Mucosa of stomach (tissue), 1 donor: Measurements from ENCODE around the gene SPI1.
"Not testable (repeated sequence)": the region's sequence is repeated elsewhere in the genome, so short reads cannot be mapped to it uniquely, and the experiment has no call there.

Source experiments
- H3K27me3 ChIP-seq: one replicate; pipeline ENCODE4 v1.7.0; 2013; ENCODE audit warnings: mild to moderate bottlenecking, low read length; ENCODE audit not compliant: control insufficient read depth, insufficient read depth
- H3K36me3 ChIP-seq: one replicate; pipeline ENCODE4 v1.7.0; 2013; ENCODE audit warnings: low read length; ENCODE audit not compliant: control insufficient read depth, insufficient read depth
- H3K4me1 ChIP-seq: one replicate; pipeline ENCODE4 v1.7.0; 2013; ENCODE audit warnings: mild to moderate bottlenecking, low read length; ENCODE audit not compliant: control insufficient read depth, insufficient read depth
- H3K4me3 ChIP-seq: one replicate; pipeline ENCODE4 v1.7.0; 2013; ENCODE audit warnings: low read length
- H3K9ac ChIP-seq: one replicate; pipeline ENCODE4 v1.7.0; 2013; ENCODE audit warnings: mild to moderate bottlenecking, low read length, moderate library complexity
- H3K9me3 ChIP-seq: one replicate; pipeline ENCODE4 v1.7.0; 2013; ENCODE audit warnings: mild to moderate bottlenecking, low read length, moderate library complexity; ENCODE audit not compliant: control insufficient read depth
- donor health status: Pancreatic carcinoma.

The SPI1 gene

DNA sequence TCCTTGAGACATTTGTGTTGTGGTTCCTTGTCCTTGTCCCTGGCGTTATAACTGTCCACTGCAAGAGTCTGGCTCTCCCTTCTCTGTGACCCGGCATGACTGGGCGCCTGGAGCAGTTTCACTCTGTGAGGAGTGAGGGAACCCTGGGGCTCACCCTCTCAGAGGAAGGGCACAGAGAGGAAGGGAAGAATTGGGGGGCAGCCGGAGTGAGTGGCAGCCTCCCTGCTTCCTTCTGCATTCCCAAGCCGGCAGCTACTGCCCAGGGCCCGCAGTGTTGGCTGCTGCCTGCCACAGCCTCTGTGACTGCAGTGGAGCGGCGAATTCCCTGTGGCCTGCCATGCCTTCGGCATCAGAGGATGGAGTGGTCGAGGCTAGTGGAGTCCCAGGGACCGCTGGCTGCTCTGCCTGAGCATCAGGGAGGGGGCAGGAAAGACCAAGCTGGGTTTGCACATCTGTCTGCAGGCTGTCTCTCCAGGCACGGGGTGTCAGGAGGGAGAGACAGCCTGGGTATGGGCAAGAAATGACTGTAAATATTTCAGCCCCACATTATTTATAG lies 48.8 kb downstream of the SPI1 start:
- Histone ChIP-seq H3K27me3 (no peaks in the 10 kb centered on the region), H3K36me3 (peaks cover 21% of the 10 kb centered on the region), H3K9ac (no peak overlapping the region), H3K9me3 (no peaks in the 10 kb centered on the region), H3K4me3 (no peak overlapping the region), H3K4me1 (peaks cover 57% of the 10 kb centered on the region)

DNA sequence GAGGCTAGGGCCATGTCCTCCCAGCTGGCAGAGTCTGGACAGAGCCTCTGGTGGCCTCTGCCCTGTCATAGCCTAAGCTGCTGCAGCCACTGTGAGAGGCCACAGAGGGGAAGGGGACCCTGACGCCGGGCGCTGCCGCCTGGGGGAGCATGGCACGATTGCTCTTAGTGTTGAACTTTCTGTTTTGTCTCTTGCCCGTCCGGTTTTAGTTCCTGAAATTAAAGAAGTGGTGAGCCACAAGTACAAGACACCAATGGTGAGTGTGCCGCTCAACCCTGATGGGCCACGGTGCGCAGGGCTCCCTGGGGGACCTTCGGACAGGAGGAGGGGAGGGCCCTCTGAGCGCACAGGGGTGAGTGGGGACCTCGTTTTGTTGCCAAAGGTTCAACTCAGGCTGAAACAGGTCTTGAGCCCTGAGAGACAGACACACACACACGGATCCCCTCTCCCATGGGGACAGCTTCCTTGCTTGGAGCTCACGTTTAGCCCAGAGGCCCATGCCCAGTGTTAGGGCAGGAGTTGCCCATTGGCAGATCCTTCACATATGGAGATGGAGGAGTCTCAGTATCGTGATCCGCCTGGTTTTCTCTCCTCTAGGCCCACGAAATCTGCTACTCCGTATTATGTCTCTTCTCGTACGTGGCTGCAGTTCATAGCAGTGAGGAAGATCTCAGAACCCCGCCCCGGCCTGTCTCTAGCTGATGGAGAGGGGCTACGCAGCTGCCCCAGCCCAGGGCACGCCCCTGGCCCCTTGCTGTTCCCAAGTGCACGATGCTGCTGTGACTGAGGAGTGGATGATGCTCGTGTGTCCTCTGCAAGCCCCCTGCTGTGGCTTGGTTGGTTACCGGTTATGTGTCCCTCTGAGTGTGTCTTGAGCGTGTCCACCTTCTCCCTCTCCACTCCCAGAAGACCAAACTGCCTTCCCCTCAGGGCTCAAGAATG lies 49.6 kb downstream of the SPI1 start:
- Histone ChIP-seq H3K27me3 (no peaks in the 10 kb centered on the region), H3K4me1 (peaks cover 57% of the 10 kb centered on the region), H3K36me3 (peaks cover 21% of the 10 kb centered on the region), H3K9me3 (no peaks in the 10 kb centered on the region), H3K4me3 (no peak overlapping the region), H3K9ac (no peak overlapping the region)

DNA sequence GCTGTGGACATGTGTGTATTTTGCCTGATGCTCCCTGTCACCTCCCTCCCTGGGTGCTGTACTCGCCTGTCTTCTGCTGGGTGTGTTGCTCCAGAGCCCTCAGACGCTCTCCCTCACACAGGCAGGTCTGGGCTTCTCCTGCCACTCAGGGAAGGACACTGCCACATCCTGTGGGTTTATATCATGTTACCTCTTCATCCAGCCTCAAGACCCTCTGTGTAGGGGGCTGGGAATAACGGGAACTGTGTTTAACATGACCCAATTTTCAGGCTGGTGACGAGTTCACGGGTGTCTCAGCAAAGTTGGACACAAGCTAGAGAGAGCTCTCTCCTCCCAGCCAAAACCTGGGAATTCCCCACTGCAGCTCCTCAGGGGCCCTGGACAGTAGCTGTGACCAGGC lies 50.4 kb downstream of the SPI1 start:
- Histone ChIP-seq H3K36me3 (peaks cover 21% of the 10 kb centered on the region), H3K27me3 (no peaks in the 10 kb centered on the region), H3K4me1 (peaks cover 52% of the 10 kb centered on the region), H3K9me3 (no peaks in the 10 kb centered on the region), H3K4me3 (no peak overlapping the region), H3K9ac (no peak overlapping the region)

DNA sequence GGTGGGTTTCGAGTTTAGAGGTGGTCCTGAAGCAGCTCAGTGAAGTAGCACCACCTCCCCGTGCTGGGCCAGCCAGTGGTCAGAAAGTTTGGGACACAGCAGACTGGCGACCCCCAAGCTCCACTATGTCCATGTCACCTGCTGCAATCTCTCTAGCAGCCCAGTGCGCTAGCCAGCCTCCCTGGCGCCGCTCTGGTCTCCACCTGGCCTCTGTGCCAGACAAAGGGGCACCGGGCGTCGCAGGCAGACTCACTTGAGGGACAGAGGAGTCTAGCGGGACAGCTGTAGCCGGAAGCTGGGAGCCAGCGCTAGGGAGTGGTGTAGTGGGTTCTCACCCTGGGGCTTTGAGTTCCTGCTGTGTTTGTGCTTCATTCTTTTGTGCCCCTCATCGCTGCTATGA lies 51.3 kb downstream of the SPI1 start:
- Histone ChIP-seq H3K4me3 (no peak overlapping the region), H3K4me1 (peaks cover 44% of the 10 kb centered on the region), H3K36me3 (peaks cover 21% of the 10 kb centered on the region), H3K9ac (no peak overlapping the region), H3K27me3 (no peaks in the 10 kb centered on the region), H3K9me3 (no peaks in the 10 kb centered on the region)

DNA sequence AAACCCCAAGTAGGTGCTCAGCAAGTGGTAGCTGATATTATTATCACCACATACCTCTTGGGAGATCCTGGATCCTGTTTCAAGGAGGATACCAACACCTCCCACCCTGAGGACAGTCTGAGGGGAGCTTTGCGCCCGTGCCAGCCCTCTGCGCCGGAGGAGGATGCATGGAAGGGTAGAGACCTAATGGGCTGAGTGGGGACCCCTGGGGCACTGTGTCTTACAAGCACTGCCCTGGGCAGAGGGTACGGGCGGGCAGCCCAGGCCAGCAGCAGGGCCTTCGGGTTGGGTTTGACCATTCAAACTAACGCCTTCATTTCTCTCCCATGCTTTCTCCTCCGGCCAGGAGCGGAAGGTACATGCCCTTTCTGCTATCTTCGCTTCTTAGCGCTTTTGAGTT lies 52.1 kb downstream of the SPI1 start:
- Histone ChIP-seq H3K27me3 (no peaks in the 10 kb centered on the region), H3K9me3 (no peaks in the 10 kb centered on the region), H3K36me3 (peaks cover 21% of the 10 kb centered on the region), H3K9ac (no peak overlapping the region), H3K4me1 (peaks cover 36% of the 10 kb centered on the region), H3K4me3 (no peak overlapping the region)

DNA sequence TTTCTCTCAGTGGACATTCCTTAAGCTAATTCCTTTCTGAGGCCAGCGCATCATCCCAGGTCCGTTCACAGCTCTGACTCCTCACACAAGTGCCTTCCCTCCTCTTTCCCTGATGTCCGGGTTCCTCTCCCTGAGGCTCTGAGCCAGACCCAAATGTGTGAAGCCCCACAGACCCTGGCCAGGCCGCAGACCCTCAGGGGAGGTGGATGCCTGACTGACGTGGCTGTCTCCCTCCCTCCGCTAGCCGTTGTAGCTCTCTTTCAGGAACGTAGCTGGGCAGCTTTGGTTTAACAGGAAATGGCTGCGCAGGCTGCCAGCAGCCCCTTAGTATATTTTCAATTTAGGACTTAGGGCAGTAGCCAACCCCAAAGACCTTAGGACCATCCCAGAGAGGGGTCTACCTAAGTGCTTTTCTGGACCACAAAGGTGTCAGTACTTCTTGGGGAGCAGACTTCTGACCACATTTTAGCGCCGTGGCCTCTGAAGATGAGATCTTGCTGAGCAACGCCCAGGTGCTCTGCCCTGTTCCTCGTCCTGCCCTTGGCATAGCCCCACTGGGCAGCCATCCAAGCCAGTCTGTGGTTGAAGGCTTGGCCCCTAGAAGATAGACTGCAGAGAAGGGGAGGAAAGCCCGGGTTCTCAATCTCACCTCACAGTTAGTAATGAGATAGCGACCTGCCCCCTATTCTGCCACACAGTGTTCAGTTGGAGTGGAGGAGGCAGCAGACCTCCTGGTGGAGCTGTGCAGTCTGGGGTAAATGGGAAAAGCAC lies 52.9 kb downstream of the SPI1 start:
- peaks cover 28% of the 10 kb centered on the region for H3K4me1 ChIP-seq
- no peaks in the 10 kb centered on the region for H3K9me3 ChIP-seq
- H3K4me3 ChIP-seq: no peak overlapping the region
- peaks cover 21% of the 10 kb centered on the region for H3K36me3 ChIP-seq
- H3K9ac ChIP-seq: no peak overlapping the region
- H3K27me3 ChIP-seq: no peaks in the 10 kb centered on the region

DNA sequence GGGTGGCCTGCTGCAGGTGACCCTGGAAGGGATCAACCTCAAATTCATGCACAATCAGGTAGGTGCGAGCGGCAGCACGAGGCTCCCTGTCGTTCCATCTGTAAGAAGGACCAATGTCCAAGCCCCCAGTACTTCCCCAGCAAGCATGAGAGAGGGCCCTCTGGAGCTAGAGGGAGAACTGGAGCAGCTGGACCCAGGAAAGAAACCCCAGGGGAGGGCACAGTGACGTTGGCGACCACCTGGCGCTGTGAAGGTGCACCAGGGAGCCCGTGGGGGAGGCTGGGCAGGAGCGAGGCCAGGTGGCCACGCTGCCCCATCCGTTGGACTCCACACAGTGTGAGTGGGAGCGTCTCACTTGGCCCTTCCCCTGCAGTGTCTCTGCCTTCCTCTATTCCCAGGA lies 53.8 kb downstream of the SPI1 start:
- H3K9ac ChIP-seq: no peak overlapping the region
- no peaks in the 10 kb centered on the region for H3K9me3 ChIP-seq
- peaks cover 21% of the 10 kb centered on the region for H3K36me3 ChIP-seq
- H3K27me3 ChIP-seq: no peaks in the 10 kb centered on the region
- no peak overlapping the region for H3K4me3 ChIP-seq
- peaks cover 19% of the 10 kb centered on the region for H3K4me1 ChIP-seq

DNA sequence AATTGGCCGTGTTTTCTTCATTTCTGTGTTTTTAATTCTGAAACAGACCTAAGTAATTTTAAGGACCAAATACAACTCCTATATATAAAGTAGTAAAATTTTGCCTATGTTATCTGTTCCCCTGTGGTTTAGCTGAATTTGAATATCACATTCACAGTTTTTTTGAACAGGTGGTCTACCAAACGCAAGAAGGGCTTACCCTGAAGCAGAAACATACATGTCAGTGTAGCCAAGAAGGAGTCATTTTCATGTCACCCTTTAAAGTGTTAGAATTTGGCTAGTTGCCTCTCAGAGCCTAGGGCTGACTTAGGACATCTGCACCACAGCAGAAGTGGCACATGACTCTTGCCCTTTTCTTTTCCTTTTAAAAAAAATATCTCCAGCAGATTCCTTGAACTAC lies 60.2 kb downstream of the SPI1 start:
- H3K27me3 ChIP-seq: no peaks in the 10 kb centered on the region
- no peak overlapping the region for H3K4me3 ChIP-seq
- H3K9me3 ChIP-seq: no peaks in the 10 kb centered on the region
- H3K9ac ChIP-seq: no peak overlapping the region
- no peaks in the 10 kb centered on the region for H3K36me3 ChIP-seq
- no peaks in the 10 kb centered on the region for H3K4me1 ChIP-seq

DNA sequence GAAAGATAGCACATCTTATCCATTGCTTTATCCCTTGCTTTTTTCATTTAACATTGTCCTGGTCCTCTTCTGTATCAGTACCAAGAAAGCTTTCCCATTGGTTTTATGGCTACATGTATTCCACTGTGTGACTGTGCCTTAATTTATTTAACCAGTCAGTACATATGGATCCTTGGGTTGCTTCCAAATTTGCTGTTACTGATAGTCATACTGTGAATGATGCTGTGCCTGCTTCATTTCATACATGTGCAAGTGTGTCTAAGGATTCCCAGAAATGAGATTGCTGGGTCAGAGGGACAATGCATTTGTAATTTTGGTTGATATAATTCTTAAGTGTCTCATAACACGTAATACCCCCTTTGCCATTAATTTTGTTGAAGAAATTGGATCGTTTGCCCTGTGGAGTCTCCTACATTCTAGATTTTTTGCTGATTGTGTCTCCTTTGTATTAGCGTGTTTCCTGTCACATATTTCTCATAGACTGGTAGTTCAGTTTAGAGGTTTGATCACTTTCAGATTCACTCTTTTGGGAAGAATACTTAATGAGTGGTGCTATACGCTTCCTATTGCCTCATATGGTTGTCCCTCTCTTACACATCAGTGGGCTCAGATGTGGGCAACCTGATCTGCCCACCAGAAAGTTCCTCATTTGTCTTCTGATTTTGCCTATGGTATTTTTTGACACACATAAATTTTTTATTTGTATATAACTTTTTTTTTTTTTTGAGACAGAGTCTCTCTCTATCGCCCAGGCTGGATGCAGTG lies 61.1 kb downstream of the SPI1 start:
- Histone ChIP-seq H3K9ac (no peak overlapping the region), H3K4me3 (no peak overlapping the region), H3K36me3 (no peaks in the 10 kb centered on the region), H3K27me3 (no peaks in the 10 kb centered on the region), H3K4me1 (no peaks in the 10 kb centered on the region), H3K9me3 (no peaks in the 10 kb centered on the region)

DNA sequence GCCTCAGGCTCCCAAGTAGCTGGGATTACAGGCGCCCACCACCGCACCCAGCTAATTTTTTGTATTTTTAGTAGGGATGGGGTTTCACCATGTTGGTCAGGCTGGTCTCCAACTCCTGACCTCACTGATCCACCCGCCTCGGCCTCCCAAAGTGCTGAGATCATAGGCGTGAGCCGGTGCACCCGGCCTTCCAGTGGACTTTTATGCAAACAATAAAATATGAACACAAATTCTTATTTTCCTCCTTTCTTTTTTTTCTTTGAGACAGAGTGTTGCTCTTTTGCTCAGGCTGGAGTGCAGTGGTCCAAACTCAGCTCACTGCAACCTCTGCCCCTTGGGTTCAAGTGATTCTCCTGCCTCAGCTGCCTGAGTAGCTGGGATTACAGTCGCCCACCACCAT lies 61.8 kb downstream of the SPI1 start:
- not testable (repeated sequence) for H3K27me3 ChIP-seq, H3K36me3 ChIP-seq, H3K9ac ChIP-seq, H3K4me3 ChIP-seq, H3K4me1 ChIP-seq, H3K9me3 ChIP-seq

DNA sequence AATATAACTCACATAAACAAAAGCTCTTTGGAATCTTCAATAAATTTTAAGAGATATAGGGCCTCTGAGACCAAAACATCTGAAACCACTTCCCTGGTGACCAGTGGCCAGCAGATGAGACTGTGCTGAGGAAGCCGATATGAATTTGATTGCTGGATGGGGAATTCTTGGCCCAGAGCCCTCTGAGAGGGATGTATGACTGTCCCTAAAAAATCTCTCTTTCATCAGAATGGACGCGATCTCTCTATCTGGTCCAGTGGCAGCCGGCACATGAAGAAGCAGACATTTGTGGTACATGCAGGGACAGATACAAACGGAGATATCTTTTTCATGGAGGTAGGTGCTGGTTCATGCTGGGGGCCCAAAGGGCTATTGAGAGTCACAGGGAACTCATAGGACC lies 63.4 kb downstream of the SPI1 start:
- H3K4me1 ChIP-seq: no peaks in the 10 kb centered on the region
- H3K27me3 ChIP-seq: no peaks in the 10 kb centered on the region
- H3K9me3 ChIP-seq: no peaks in the 10 kb centered on the region
- no peak overlapping the region for H3K4me3 ChIP-seq
- no peaks in the 10 kb centered on the region for H3K36me3 ChIP-seq
- no peak overlapping the region for H3K9ac ChIP-seq
